H1 (cell line): ENCODE results near the gene SLC43A3. TPM values are rescaled to one million over a fixed set of nuclear protein-coding genes. Genes with fewer than 3 reads are reported as not detected.

ENCODE experiments used
- JUN ChIP-seq: IDR thresholded peaks from 2 replicates; pipeline ENCODE4 v1.6.1; 2011; ENCODE audit warnings: low read depth, mild to moderate bottlenecking, improper control_type of control experiment, low read length
- MAX ChIP-seq: IDR thresholded peaks from 2 replicates; pipeline ENCODE4 v1.6.1; 2012; ENCODE audit warnings: inconsistent platforms
- RXRA ChIP-seq: IDR thresholded peaks from 2 replicates; pipeline ENCODE4 v1.6.1; 2011; ENCODE audit warnings: low read depth, mild to moderate bottlenecking, low read length, moderate library complexity; ENCODE audit not compliant: insufficient read depth
- TCF12 ChIP-seq: IDR thresholded peaks from 2 replicates; pipeline ENCODE4 v1.6.1; 2011; ENCODE audit warnings: low read depth, mild to moderate bottlenecking, low read length
- polyA plus RNA-seq, 7 experiments: library from polyadenylated mRNA; depleted of rRNA in 3 of 7; stranded (reverse) in 5 of 7; unstranded in 2 of 7; fragments of >200 nt in 5 of 7; fragments of 200-250 nt in 2 of 7; gene quantifications; 1 replicate in 5 of 7; 2 replicates in 1 of 7; 4 replicates in 1 of 7; pipeline versions ENCODE4 v1.2.1 to v1.2.3, GENCODE V29; 2011 to 2013; ENCODE audit warnings: missing spikeins in 2 of 7, mixed read lengths in 2 of 7
- total RNA-seq: library from RNA; stranded (reverse); fragmentation: NEBNext Ultra II Directional; extraction: Animal tissue kit (Norgen Biotek cat#: 25700); gene quantifications from 2 replicates; pipeline ENCODE4 v1.2.1, GENCODE V29; 2021

The SLC43A3 gene
- total and polyA plus RNA-seq, 2 of the 8 experiments (the other 6 are each of a cell fraction or from before 2014, with no cell fraction given), result 31.8 to 67.8 TPM

- TF ChIP-seq RXRA (no peak), TCF12 (no peak), MAX (no peak), JUN (no peak)
These were observed 34.7 kb downstream of the SLC43A3 start (continued) for GRCh38 chr11:57392066-57392762.
